ENCODE results near the gene ERG28.

GRCh38 chr14:75675265-75675960 lies 14.7 kb upstream of the ERG28 start:
- TF ChIP-seq POLR2A (IDR thresholded peaks at IDR 0.05; ENCODE audit: low read depth, low read length), result no peak
- no peak for TF ChIP-seq POLR2AphosphoS5 (IDR thresholded peaks at IDR 0.05; ENCODE audit: low read depth, low read length)

Data from GM12892 (cell line).